Thyroid gland (tissue), 4 donors: ENCODE measurements around the gene ALDOC. TPM values are rescaled to one million over a fixed set of nuclear protein-coding genes. Genes with fewer than 3 reads are reported as not detected.

ENCODE experiments used
- DNase-seq, 2 donors: peaks; one replicate each; pipeline ENCODE4 v3.0.0-alpha.2; 2019
- H3K27ac ChIP-seq, 3 donors: fragments of 200-600 bp; sonication (generic); 1 replicate in 2 of 3; 2 replicates in 1 of 3; pipeline ENCODE4 v1.5.1; 2016 to 2019; ENCODE audit warnings: mild to moderate bottlenecking in 1 of 3, moderate library complexity in 1 of 3
- H3K27me3 ChIP-seq: fragments of 200-600 bp; sonication (generic); one replicate; pipeline ENCODE4 v1.5.1; 2019
- H3K36me3 ChIP-seq, 2 donors: fragments of 200-600 bp; sonication (generic); one replicate each; pipeline ENCODE4 v1.5.1; 2016 to 2019
- H3K4me1 ChIP-seq, 2 donors: fragments of 200-600 bp; sonication (generic); one replicate each; pipeline ENCODE4 v1.5.1; 2017 to 2019
- H3K4me3 ChIP-seq, 3 donors: fragments of 200-600 bp; sonication (generic); replicated peaks in 1 of 3; 1 replicate in 2 of 3; 2 replicates in 1 of 3; pipeline ENCODE4 v1.5.1; 2016; ENCODE audit warnings: mild to moderate bottlenecking in 1 of 3
- H3K9me3 ChIP-seq: fragments of 200-600 bp; sonication (generic); one replicate; pipeline ENCODE4 v1.5.1; 2017
- CTCF ChIP-seq, 6 experiments: fragments of 200-600 bp in 3 of 6; fragments of 450-650 bp in 3 of 6; sonication (generic) in 3 of 6; IDR thresholded peaks; one replicate each; pipeline ENCODE4 v1.5.1; 2016 to 2019; ENCODE audit warnings: antibody characterized with exemption in 6 of 6, mild to moderate bottlenecking in 2 of 6, inconsistent platforms in 1 of 6, moderate library complexity in 1 of 6
- POLR2A ChIP-seq, 2 donors: fragments of 450-650 bp; IDR thresholded peaks; one replicate each; pipeline ENCODE4 v1.6.1; 2017; ENCODE audit warnings: antibody characterized with exemption in 2 of 2, mild to moderate bottlenecking in 2 of 2, moderate library complexity in 1 of 2
- WGBS, 2 donors: methylation state at CpG; one replicate each; pipeline ENCODE4 v1.1.5; 2017; 5-methylcytosine and 5-hydroxymethylcytosine counted together
- intact Hi-C: fragments of 100-400 bp; cut with DNase I; formaldehyde crosslinking; loops from one replicate; pipeline ENCODE4 v1.15.1; 2023
- total RNA-seq, 4 donors: library from RNA; depleted of rRNA; stranded (reverse); fragments of >200 nt; gene quantifications; one replicate each; pipeline ENCODE4 v1.2.3, GENCODE V29; 2016

The ALDOC gene
- total RNA-seq, 4 donors from 2014 or later = 6.0 to 13.1 (median 8.7) TPM

- WGBS, 2 donors = 95 to 98% methylated on average over 3 of the region's 3 CpGs
- no peaks in the 10 kb centered on the region for H3K9me3 ChIP-seq
Measured at GRCh38 chr17:28585851-28586250, 9.2 kb upstream of the ALDOC start.

GRCh38 chr17:28584434-28584833, 7.7 kb upstream of the ALDOC start:
- no peak for TF ChIP-seq CTCF (IDR thresholded peaks at IDR 0.05)
- TF ChIP-seq POLR2A (IDR thresholded peaks at IDR 0.05) = no peak
- Histone ChIP-seq H3K4me3 (no peak overlapping the region), H3K27me3 (no peaks in the 10 kb centered on the region), H3K36me3 (peaks cover 12 to 13% of the 10 kb centered on the region in 2 donors), H3K27ac (no peak overlapping the region), H3K4me1 (peaks cover 0 to 3% of the 10 kb centered on the region in 2 donors), H3K9me3 (no peaks in the 10 kb centered on the region)
- WGBS, 2 donors = 78 to 84% methylated on average over 3 of the region's 3 CpGs
- intact Hi-C loops = no loop called here
- no peak for DNase-seq

More at GRCh38 chr17:28585851-28586250, 9.2 kb upstream of the ALDOC start:
- no peak for DNase-seq
- TF ChIP-seq POLR2A (IDR thresholded peaks at IDR 0.05) (no peak), CTCF (IDR thresholded peaks at IDR 0.05) (no peak)
- peaks cover 12 to 13% of the 10 kb centered on the region in 2 donors for H3K36me3 ChIP-seq
- no peaks in the 10 kb centered on the region for H3K27me3 ChIP-seq
- no peak overlapping the region for H3K4me3 ChIP-seq
- no peaks in the 10 kb centered on the region for H3K4me1 ChIP-seq
- no peak overlapping the region for H3K27ac ChIP-seq
- intact Hi-C loops = no loop called here

GRCh38 chr17:28582513-28582912, 5.8 kb upstream of the ALDOC start:
- Histone ChIP-seq H3K9me3 (no peaks in the 10 kb centered on the region), H3K27me3 (no peaks in the 10 kb centered on the region), H3K4me3 (no peak overlapping the region), H3K36me3 (peaks cover 12 to 13% of the 10 kb centered on the region in 2 donors), H3K27ac (no peak overlapping the region), H3K4me1 (peaks cover 0 to 3% of the 10 kb centered on the region in 2 donors)
- DNase-seq = no peak
- intact Hi-C loops = no loop called here
- TF ChIP-seq CTCF (IDR thresholded peaks at IDR 0.05) = no peak
- TF ChIP-seq POLR2A (IDR thresholded peaks at IDR 0.05) = no peak
- WGBS, 2 donors = 94 to 96% methylated on average over 2 of the region's 2 CpGs

GRCh38 chr17:28580959-28581358, 4.3 kb upstream of the ALDOC start:
- WGBS, 2 donors = 87 to 97% methylated on average over 3 of the region's 3 CpGs
- Histone ChIP-seq H3K9me3 (no peaks in the 10 kb centered on the region), H3K36me3 (peaks cover 11 to 13% of the 10 kb centered on the region in 2 donors), H3K27ac (no peak overlapping the region), H3K27me3 (no peaks in the 10 kb centered on the region), H3K4me1 (peaks cover 0 to 3% of the 10 kb centered on the region in 2 donors), H3K4me3 (no peak overlapping the region)
- no peak for TF ChIP-seq CTCF (IDR thresholded peaks at IDR 0.05)
- TF ChIP-seq POLR2A (IDR thresholded peaks at IDR 0.05) = no peak
- intact Hi-C loops = no loop called here
- DNase-seq = no peak

GRCh38 chr17:28579526-28579925, 2.8 kb upstream of the ALDOC start:
- H3K36me3 ChIP-seq = peaks cover 0 to 9% of the 10 kb centered on the region in 2 donors
- no peak overlapping the region for H3K27ac ChIP-seq
- 73 to 88% methylated on average over 4 of the region's 4 CpGs for WGBS, 2 donors
- intact Hi-C loops = no loop called here
- H3K9me3 ChIP-seq = no peaks in the 10 kb centered on the region
- H3K4me3 ChIP-seq = no peak overlapping the region
- H3K4me1 ChIP-seq = peaks cover 0 to 3% of the 10 kb centered on the region in 2 donors
- H3K27me3 ChIP-seq = no peaks in the 10 kb centered on the region
- DNase-seq = no peak
- no peak for TF ChIP-seq CTCF (IDR thresholded peaks at IDR 0.05)
- no peak for TF ChIP-seq POLR2A (IDR thresholded peaks at IDR 0.05)
